Activated CD8-positive, alpha-beta memory T cell treated with anti-CD3 and anti-CD28 coated beads, Interleukin-2, amount 50 U/mL, for 24 hours (primary cell): Measurements from ENCODE around the gene DNAI7.

ENCODE experiments used
- DNase-seq: peaks from one replicate; pipeline ENCODE4 v3.0.0-alpha.2; 2020; ENCODE audit errors: extremely low read depth

The DNAI7 gene

GRCh38 chr12:25101092-25101445, 93.9 kb downstream of the DNAI7 start:
- DNase-seq, result no peak

GRCh38 chr12:25100194-25101091, 94.5 kb downstream of the DNAI7 start:
- no peak for DNase-seq

DNA sequence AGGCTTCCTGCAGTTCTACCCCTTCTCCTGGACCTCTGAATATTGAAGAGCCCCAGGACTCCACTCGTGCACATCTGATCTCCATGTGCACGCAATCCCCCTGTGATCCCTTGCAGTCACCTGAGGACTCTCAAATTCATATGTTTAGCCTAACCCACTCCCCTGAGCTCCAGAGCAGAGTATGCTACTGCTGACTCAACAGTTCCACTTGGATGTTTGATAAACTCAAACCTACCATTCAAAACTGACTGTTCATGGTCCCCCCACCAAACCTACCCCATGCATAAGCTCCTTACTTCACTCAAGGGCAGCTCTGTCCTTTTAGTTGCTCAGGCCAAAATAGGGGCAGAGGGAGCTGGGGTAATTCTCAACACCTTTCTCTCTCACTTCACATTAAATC, 96.0 kb downstream of the DNAI7 start:
- DNase-seq, result no peak

- DNase-seq, result no peak
Measured at GRCh38 chr12:25089738-25090137, 105.2 kb downstream of the DNAI7 start.

DNA sequence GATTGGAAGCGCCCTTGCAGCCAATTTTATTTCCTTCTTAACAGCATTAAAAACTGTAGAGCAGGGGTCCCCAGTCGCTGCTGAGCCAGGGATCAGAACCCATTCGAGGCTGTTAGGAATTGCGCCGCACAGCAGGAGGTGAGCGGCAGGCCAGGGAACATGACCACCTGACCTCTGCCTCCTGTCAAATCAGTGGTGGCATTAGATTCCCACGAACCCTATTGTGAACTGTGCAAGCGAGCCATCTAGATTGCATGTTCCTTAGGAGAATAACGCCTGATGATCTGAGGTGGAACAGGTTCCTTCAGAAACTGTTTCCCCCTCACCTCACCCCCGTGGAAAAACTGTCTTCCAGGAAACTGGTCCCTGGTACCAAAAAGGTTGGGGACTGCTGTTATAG, 107.4 kb downstream of the DNAI7 start:
- DNase-seq, result no peak

GRCh38 chr12:25084816-25085215, 110.1 kb downstream of the DNAI7 start:
- no peak for DNase-seq

DNA sequence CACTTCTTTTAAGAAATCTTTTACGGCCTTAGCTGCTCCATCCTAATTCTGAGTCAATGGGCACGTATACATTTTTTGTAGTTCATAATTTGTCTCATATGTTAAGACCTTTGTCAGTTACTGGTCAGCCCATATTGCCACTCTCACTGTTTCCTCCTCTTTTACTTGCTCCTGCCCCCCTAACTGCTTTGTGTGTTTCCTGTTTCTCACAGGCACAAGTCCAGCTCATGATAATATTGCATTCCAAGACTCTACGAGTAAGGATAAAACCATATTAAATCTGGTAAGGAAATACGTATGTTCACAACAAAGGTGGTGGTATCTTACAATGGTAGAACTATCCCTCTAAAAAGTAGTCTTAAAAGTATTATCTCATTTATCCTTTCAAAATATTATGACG, 111.7 kb downstream of the DNAI7 start:
- no peak for DNase-seq

DNA sequence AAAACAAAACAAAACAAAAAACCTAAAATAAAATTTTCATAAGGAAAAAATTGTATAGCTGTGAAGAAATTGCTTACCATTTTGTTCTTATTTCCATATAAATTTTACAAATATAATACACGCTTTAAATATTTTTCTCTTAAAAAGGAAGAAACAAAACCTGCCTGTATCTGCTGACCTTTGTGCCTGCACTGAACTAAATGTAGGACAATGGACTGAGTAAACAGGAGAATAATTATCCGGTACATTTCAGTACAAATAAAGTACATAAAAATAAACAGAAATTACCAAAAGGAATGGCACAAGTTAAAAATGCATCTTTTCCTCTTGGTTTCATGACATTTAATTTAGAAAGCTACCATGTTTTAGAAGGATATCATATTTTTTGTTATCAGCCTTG, 112.3 kb downstream of the DNAI7 start:
- DNase-seq, result no peak

DNA sequence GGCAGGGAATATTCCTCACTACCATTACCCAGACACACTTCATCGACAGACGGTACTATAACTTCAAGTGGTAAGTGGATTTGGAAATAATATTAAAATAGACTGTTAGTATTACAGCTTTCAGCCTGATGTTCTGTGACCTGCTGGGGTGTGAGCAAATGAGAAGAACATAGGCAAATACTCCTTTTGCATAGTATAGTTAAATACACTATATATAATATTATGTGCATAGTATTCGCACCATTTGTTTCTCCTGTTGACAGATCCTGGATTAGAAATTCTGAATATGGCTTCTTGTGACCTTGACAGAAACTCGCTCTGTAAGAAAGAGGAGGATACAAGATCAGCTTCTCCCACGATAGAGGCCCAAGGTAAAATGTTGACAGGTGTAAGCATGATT, 115.6 kb downstream of the DNAI7 start:
- DNase-seq, result no peak

DNA sequence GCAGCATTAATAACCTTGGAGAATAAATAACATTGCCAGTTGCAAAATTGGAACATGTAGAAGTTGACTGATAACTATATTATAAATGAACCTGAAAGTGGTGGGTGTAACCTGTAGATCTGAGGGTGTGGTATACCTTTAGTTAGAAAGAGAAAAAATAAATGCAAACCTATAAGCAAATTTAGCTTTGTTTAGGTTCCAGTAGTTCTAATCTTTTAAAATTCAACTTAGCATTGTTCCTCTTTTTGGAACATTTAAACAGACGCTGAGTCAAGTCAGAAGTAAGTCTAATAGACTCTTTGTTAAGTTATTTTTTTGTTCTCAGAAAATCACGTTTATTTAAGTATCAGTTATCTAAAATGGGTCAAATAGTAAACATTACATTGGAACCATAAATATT, 120.0 kb downstream of the DNAI7 start:
- no peak for DNase-seq

GRCh38 chr12:25074113-25074512, 120.8 kb downstream of the DNAI7 start:
- DNase-seq, result no peak

GRCh38 chr12:25072906-25073650, 121.9 kb downstream of the DNAI7 start:
- DNase-seq, result no peak

- DNase-seq, result no peak
Measured at GRCh38 chr12:25071366-25071765, 123.6 kb downstream of the DNAI7 start.

DNA sequence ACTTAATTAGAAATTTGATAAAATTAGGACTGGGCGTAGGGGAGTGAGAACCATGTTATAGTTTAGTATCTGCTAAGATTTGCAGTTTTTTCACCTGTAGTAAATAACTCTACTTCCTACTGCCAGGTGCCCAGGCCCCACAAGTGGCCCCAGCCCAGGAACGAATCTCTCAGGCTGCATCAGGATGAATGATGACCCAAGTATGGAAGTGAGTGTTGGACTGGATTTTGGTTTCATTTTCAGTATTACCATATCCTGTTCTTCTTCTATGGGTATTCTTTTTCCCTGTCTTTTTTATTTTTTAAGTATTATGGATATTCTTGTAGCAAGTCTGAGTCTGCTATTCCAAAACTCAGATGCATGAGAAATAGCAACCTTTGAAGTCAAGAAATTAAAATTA, 125.7 kb downstream of the DNAI7 start:
- no peak for DNase-seq

GRCh38 chr12:25065035-25065434, 129.9 kb downstream of the DNAI7 start:
- DNase-seq, result no peak

DNA sequence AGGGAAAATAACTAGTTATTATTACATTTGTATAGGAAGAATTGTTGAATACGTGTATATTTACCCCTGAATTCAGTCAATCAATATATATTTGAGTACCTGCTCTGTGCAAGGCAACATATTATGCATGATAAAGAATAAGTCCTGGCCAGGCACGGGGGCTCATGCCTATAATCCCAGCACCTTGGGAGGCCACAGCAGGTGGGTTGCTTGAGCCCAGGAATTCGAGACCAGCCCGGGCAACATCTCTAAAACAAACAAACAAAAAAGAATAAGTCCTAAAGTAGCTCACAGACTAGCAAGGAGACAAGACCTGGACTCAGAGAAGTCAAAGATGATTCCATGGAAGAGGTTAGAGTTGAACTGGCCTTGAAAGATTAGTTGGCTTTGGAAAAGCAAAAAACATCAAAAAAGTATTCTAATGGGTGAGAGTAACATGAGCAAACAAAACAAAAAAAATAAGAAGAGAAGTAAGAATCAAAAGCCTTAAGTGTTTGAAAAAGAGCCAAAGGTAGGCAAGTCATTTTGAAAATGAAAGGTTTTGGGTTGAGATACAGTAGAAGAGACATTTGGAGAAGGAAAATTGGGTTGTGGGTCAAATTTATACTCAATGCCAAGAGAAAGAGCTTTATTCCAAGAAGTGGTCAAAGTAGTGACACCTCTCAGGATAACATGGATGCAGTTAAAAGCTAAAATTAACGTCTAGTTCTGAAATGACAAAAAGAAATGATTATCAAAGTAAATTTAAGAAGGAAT, 130.9 kb downstream of the DNAI7 start:
- DNase-seq, result no peak

- no peak for DNase-seq
Measured at GRCh38 chr12:25058658-25059058, 136.3 kb downstream of the DNAI7 start.
